Chondrocyte (in vitro differentiated cells): ENCODE measurements around the gene CIDEC. TPM values are rescaled to one million over a fixed set of nuclear protein-coding genes. Genes with fewer than 3 reads are reported as not detected.

Experiments used
- DNase-seq: peaks from one replicate; pipeline ENCODE4 v3.0.0; 2021; ENCODE audit warnings: mixed read lengths, low spot score
- H3K27ac Mint-ChIP-seq: one replicate; pipeline ENCODE4 v1.8.0; 2021; ENCODE audit warnings: mild to moderate bottlenecking, moderate library complexity, mixed read lengths; ENCODE audit not compliant: unreplicated experiment
- H3K27me3 Mint-ChIP-seq: 2 replicates; pipeline ENCODE4 v1.8.0; 2021; ENCODE audit warnings: low read depth, mixed read lengths
- H3K36me3 Mint-ChIP-seq: 2 replicates; pipeline ENCODE4 v1.8.0; 2021; ENCODE audit warnings: low read depth, mixed read lengths
- H3K4me1 Mint-ChIP-seq: 2 replicates; pipeline ENCODE4 v1.8.0; 2021; ENCODE audit warnings: low read depth, mild to moderate bottlenecking, mixed read lengths
- H3K4me3 Mint-ChIP-seq: one replicate; pipeline ENCODE4 v1.8.0; 2021; ENCODE audit warnings: mild to moderate bottlenecking, moderate library complexity, mixed read lengths; ENCODE audit not compliant: unreplicated experiment
- H3K9me3 Mint-ChIP-seq: 2 replicates; pipeline ENCODE4 v1.8.0; 2021; ENCODE audit warnings: low read depth, mixed read lengths
- CTCF ChIP-seq: fragments of 200-600 bp; sonication (generic); IDR thresholded peaks from 2 replicates; pipeline ENCODE4 v1.5.0; 2021; ENCODE audit warnings: antibody characterized with exemption, mild to moderate bottlenecking, moderate library complexity
- long read RNA-seq: library from polyadenylated mRNA; stranded (forward); transcript quantifications from one replicate; pipeline ENCODE4 v2.0.0, GENCODE V29; 2021
- total RNA-seq: library from RNA; stranded (reverse); gene quantifications from 3 replicates; pipeline ENCODE4 v1.2.1, GENCODE V29; 2021

The CIDEC gene
- total RNA-seq, result not detected in 3 replicates
- long read RNA-seq, result 0 reads

- TF ChIP-seq CTCF, result no peak
- H3K4me1 Mint-ChIP-seq, result peaks cover 8% of the 10 kb centered on the region
- H3K27ac Mint-ChIP-seq, result no peak within 1 kb of the TSS
- H3K27me3 Mint-ChIP-seq, result no peaks in the 10 kb centered on the region
- H3K4me3 Mint-ChIP-seq, result no peak within 1 kb of the TSS
- H3K36me3 Mint-ChIP-seq, result no peaks in the 10 kb centered on the region
- DNase-seq, result no peak
- H3K9me3 Mint-ChIP-seq, result no peaks in the 10 kb centered on the region
Observed at GRCh38 chr3:9879830-9880549, at the start of gene CIDEC. Gene CIDEC, minus strand, starts transcription at chr3:9880253. Its CDS starts 1,767 bp downstream, at chr3:9878486.

- Mint-ChIP-seq H3K27me3 (no peaks in the 10 kb centered on the region), H3K4me3 (no peak overlapping the region), H3K27ac (no peak overlapping the region), H3K9me3 (no peaks in the 10 kb centered on the region), H3K4me1 (peaks cover 4% of the 10 kb centered on the region), H3K36me3 (peaks cover 12% of the 10 kb centered on the region)
- no peak for TF ChIP-seq CTCF
- no peak for DNase-seq
Observed at GRCh38 chr3:9928158-9928557, 48.1 kb upstream of the CIDEC start.

- no peaks in the 10 kb centered on the region for H3K36me3 Mint-ChIP-seq
- H3K27me3 Mint-ChIP-seq, result no peaks in the 10 kb centered on the region
- H3K9me3 Mint-ChIP-seq, result no peaks in the 10 kb centered on the region
- peaks cover 38% of the 10 kb centered on the region for H3K4me1 Mint-ChIP-seq
- no peak for TF ChIP-seq CTCF
- no peak overlapping the region for H3K4me3 Mint-ChIP-seq
- no peak overlapping the region for H3K27ac Mint-ChIP-seq
- no peak for DNase-seq
Observed at GRCh38 chr3:9918261-9919038, 38.4 kb upstream of the CIDEC start.

GRCh38 chr3:9917820-9918219, 37.8 kb upstream of the CIDEC start:
- DNase-seq, result peak; percentile 79
- H3K27me3 Mint-ChIP-seq, result no peaks in the 10 kb centered on the region
- H3K9me3 Mint-ChIP-seq, result no peaks in the 10 kb centered on the region
- H3K36me3 Mint-ChIP-seq, result no peaks in the 10 kb centered on the region
- H3K4me3 Mint-ChIP-seq, result peak overlapping the region; percentile 33
- H3K27ac Mint-ChIP-seq, result no peak overlapping the region
- peaks cover 39% of the 10 kb centered on the region for H3K4me1 Mint-ChIP-seq
- no peak for TF ChIP-seq CTCF
